ENCODE results near the gene ARL4D.

- TF ChIP-seq CTCF (IDR thresholded peaks at IDR 0.05) = no peak
- TF ChIP-seq EZH2 (IDR thresholded peaks at IDR 0.05; ENCODE audit: borderline replicate concordance, insufficient read depth, low read depth, low read length, poor library complexity, severe bottlenecking) = no peak
Measured at GRCh38 chr17:43383372-43383771, 15.4 kb upstream of the ARL4D start.
